Amygdala (tissue), 56 donors: ENCODE results near the gene FAM83D.

Source experiments
- DNase-seq, 56 donors: peaks; one replicate each; lab custom pipeline; 2025; lab: John Stamatoyannopoulos, UW

Gene FAM83D

GRCh38 chr20:38926142-38926933 is at the start of gene FAM83D:
TSS of gene FAM83D (plus strand) at chr20:38926417. CDS start at chr20:38926443, 26 bp downstream.
- peak; percentile 24 to 98 (median 90) for DNase-seq

- no peak for DNase-seq
Measured at GRCh38 chr20:38877483-38877882, 48.7 kb upstream of the FAM83D start.

- DNase-seq = peak in 1 of 56 donors; percentile 23
Measured at GRCh38 chr20:38878866-38879265, 47.4 kb upstream of the FAM83D start.

- DNase-seq = peak in 10 of 56 donors; percentile 8 to 54 (median 24)
Measured at GRCh38 chr20:38880952-38881735, 45.1 kb upstream of the FAM83D start.

GRCh38 chr20:38881806-38882440 is 44.3 kb upstream of the FAM83D start:
- no peak for DNase-seq

GRCh38 chr20:38882600-38882999 is 43.6 kb upstream of the FAM83D start:
- no peak for DNase-seq

GRCh38 chr20:38883081-38883980 is 42.9 kb upstream of the FAM83D start:
- DNase-seq = peak in 44 of 56 donors; percentile 16 to 69 (median 50)

GRCh38 chr20:38883981-38884733 is 42.1 kb upstream of the FAM83D start:
- DNase-seq = no peak

- DNase-seq = no peak
Measured at GRCh38 chr20:38885357-38885756, 40.9 kb upstream of the FAM83D start.

- DNase-seq = peak in 46 of 56 donors; percentile 16 to 87 (median 59)
Measured at GRCh38 chr20:38888059-38888831, 38.0 kb upstream of the FAM83D start.

- no peak for DNase-seq
Measured at GRCh38 chr20:38889050-38889449, 37.2 kb upstream of the FAM83D start.

GRCh38 chr20:38889792-38890496 is 36.3 kb upstream of the FAM83D start:
- peak in 54 of 56 donors; percentile 14 to 97 (median 81) for DNase-seq

GRCh38 chr20:38890497-38890818 is 35.8 kb upstream of the FAM83D start:
- no peak for DNase-seq

GRCh38 chr20:38892091-38892981 is 33.9 kb upstream of the FAM83D start:
- no peak for DNase-seq

- no peak for DNase-seq
Measured at GRCh38 chr20:38893056-38893564, 33.1 kb upstream of the FAM83D start.

- peak in 47 of 56 donors; percentile 19 to 86 (median 67) for DNase-seq
Measured at GRCh38 chr20:38893565-38894090, 32.6 kb upstream of the FAM83D start.
